Left lung (tissue), 10 donors: Measurements from ENCODE around the gene URM1. TPM values are rescaled to one million over a fixed set of nuclear protein-coding genes. Genes with fewer than 3 reads are reported as not detected.
A peak's percentile ranks its signal among the peaks of the same experiment; 100 is the strongest.
"Not testable (repeated sequence)": the region's sequence is repeated elsewhere in the genome, so short reads cannot be mapped to it uniquely, and the experiment has no call there.

Source experiments
- ATAC-seq: fragments of 200-7000 bp; cut with Tn5 transposase; one replicate; pipeline ENCODE4 v1.9.1; 2020; ENCODE audit warnings: moderate library complexity
- DNase-seq, 4 donors: peaks; one replicate each; pipeline ENCODE4 v3.0.0-alpha.2; 2013 to 2020
- H3K27ac ChIP-seq, 2 donors: fragments of 200-600 bp; sonication (generic) in 1 of 2; one replicate each; pipeline versions ENCODE4 v1.5.0 to v1.8.0; 2020 to 2021
- H3K27me3 ChIP-seq, 2 donors: fragments of 200-600 bp; sonication (generic) in 1 of 2; one replicate each; pipeline versions ENCODE4 v1.5.0 to v1.8.0; 2020 to 2021
- H3K36me3 ChIP-seq, 2 donors: fragments of 200-600 bp; sonication (generic) in 1 of 2; one replicate each; pipeline versions ENCODE4 v1.5.0 to v1.8.0; 2020 to 2021
- H3K4me1 ChIP-seq, 2 donors: fragments of 200-600 bp; one replicate each; pipeline ENCODE4 v1.8.0; 2021
- H3K4me3 ChIP-seq, 2 donors: fragments of 200-600 bp; sonication (generic) in 1 of 2; one replicate each; pipeline versions ENCODE4 v1.5.0 to v1.8.0; 2020 to 2021; ENCODE audit warnings: mild to moderate bottlenecking in 1 of 2
- H3K9me3 ChIP-seq, 2 donors: fragments of 200-600 bp; sonication (generic) in 1 of 2; one replicate each; pipeline versions ENCODE4 v1.5.0 to v1.8.0; 2020 to 2021
- intact Hi-C, 2 donors: fragments of 100-400 bp; cut with DNase I; formaldehyde crosslinking; loops; one replicate each; pipeline versions ENCODE4 v1.11.2 to v1.14.2; 2022
- polyA plus RNA-seq, 6 donors: library from polyadenylated mRNA; unstranded; fragments of 120-200 nt; gene quantifications; one replicate each; pipeline ENCODE4 v1.2.1, GENCODE V29; 2013; ENCODE audit not compliant: insufficient read length in 6 of 6
- total RNA-seq, 2 donors: library from RNA; stranded (reverse); fragmentation: NEBNext Ultra II Directional; extraction: Animal tissue kit (Norgen Biotek cat#: 25700); gene quantifications; one replicate each; pipeline ENCODE4 v1.2.1, GENCODE V29; 2021
- TF ChIP-seq, protein P1 (sequence below), 2 donors: fragments of 200-600 bp; sonication (generic) in 1 of 2; IDR thresholded peaks; one replicate each; pipeline versions ENCODE4 v1.5.0 to v1.8.0; 2021; ENCODE audit warnings: antibody characterized with exemption in 2 of 2
- donor health status: DM: no; HTN: yes; CAD: no.
- donor health status: DM: no; HTN: no; CAD: no.

URM1 gene
- total and polyA plus RNA-seq, 8 donors = 55.1 to 66.8 (median 59.7) TPM

DNA sequence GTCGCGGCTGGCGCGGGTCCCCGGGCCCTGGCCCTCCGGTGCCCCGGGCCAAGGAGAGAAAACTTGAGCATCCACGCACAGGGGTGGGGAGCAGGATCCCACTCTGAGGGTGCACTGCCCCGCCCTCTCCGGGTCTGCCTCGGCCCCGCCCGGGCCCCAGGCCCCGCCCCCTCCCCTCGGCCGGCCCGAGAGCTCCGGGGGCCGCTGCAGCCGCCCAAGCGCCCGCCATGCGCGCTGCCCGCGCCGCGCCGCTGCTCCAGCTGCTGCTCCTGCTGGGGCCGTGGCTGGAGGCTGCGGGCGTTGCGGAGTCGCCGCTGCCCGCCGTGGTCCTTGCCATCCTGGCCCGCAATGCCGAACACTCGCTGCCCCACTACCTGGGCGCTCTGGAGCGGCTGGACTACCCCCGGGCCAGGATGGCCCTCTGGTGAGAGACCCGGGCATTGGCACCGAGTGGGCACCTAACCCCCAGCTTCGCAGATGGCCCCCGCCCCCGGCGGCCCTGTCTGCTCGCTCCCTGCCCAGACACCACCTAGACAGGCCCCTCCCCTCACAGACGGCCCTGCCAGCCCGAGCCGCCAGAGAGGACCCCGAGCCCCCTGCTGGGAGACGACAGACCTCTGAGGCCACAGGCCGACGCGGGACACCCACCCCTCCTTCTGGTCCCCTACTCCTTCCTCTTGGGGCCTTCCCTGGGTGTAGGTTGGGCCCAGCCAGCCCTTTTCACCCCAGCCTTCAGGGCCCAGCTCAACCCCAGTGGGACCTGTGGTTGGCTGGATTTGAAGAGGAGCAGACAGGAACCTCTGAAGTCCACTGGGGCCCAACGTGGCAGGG, 49.7 kb downstream of the URM1 start, which contains the start of gene CERCAM:
TSS of gene CERCAM (plus strand) at position 207 of the 831 bp plus-strand sequence. CDS start at position 228, 21 bp downstream.
- TF ChIP-seq, protein P1, sequence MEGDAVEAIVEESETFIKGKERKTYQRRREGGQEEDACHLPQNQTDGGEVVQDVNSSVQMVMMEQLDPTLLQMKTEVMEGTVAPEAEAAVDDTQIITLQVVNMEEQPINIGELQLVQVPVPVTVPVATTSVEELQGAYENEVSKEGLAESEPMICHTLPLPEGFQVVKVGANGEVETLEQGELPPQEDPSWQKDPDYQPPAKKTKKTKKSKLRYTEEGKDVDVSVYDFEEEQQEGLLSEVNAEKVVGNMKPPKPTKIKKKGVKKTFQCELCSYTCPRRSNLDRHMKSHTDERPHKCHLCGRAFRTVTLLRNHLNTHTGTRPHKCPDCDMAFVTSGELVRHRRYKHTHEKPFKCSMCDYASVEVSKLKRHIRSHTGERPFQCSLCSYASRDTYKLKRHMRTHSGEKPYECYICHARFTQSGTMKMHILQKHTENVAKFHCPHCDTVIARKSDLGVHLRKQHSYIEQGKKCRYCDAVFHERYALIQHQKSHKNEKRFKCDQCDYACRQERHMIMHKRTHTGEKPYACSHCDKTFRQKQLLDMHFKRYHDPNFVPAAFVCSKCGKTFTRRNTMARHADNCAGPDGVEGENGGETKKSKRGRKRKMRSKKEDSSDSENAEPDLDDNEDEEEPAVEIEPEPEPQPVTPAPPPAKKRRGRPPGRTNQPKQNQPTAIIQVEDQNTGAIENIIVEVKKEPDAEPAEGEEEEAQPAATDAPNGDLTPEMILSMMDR (IDR thresholded peaks at IDR 0.05) = no peak
- intact Hi-C loops = no loop called here
- DNase-seq (peak in 3 of 4 donors; percentile 55 to 86 (median 72)), ATAC-seq (peak; percentile 90)
- Histone ChIP-seq H3K4me1 (peaks cover 14 to 26% of the 10 kb centered on the region in 2 donors), H3K27me3 (peaks cover 5 to 62% of the 10 kb centered on the region in 2 donors), H3K9me3 (no peaks in the 10 kb centered on the region), H3K4me3 (peak within 1 kb of the TSS; percentile 90 to 96), H3K27ac (peak within 1 kb of the TSS; percentile 15 to 54), H3K36me3 (no peaks in the 10 kb centered on the region)

DNA sequence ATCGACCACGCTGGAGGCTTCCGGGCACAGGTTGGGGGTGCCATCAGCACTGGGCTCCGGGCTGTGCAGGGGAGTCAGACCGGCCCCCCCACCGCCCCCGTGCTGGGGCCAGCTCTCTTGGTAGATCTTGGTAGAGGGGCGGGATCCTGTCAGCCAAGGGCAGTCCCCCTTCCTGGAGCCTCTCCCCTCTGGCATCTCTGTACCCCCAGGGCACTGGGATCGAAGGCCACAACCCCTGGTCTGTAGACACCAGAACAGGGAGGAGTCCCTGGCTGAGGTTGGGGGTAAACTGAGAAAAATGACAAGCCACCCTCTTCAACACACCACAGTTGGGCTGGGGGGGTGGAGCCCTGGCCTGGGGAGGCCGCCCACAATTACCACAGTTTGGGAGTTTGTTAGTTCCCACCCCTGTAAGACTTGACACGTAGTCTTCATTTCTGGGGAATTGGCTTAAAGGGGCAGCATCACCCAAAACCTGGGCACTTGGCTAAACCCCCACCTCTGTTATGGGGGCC, 50.4 kb downstream of the URM1 start:
- Histone ChIP-seq H3K4me1 (peaks cover 14 to 26% of the 10 kb centered on the region in 2 donors), H3K36me3 (no peaks in the 10 kb centered on the region), H3K27me3 (peaks cover 5 to 55% of the 10 kb centered on the region in 2 donors), H3K27ac (peak overlapping the region in 1 of 2 donors; percentile 48), H3K9me3 (no peaks in the 10 kb centered on the region), H3K4me3 (peak overlapping the region; percentile 90 to 96)
- TF ChIP-seq, protein P1 (IDR thresholded peaks at IDR 0.05) = no peak
- DNase-seq = no peak
- intact Hi-C loops = no loop called here
- peak; percentile 5 for ATAC-seq

DNA sequence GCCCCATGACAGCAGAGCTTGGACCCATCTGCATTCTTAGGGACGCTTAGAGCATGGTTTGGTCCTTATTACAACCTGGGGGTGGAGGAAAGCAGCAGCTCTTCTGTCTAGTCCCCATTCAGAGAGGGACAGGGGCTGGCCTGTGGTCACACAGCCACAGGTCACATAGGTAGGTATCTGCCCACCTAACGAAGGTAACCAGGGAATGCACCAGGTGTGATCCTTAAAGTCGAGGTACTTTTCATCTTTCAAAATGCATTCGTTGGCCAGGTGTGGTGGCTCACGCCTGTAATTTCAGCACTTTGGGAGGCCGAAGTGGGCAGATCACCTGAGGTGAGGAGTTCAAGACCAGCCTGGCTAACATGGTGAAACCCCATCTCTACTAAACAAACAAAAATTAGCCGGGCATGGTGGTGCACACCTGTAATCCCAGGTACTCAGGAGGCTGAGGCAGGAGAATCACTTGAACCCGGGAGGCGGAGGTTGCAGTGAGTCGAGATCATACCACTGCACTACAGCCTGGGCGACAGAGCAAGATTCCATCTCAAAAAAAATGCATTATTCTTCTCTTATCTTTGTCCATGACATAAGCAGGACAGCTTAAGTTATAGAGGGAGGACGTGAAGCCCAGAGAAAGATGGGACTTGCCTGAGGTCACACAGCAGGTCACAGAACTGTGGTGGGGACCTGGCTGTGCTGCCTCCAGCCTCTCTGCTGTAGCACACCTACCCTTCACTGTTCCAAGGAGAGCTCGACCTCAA, 51.0 kb downstream of the URM1 start:
- ATAC-seq, DNase-seq, H3K36me3 ChIP-seq, H3K27ac ChIP-seq, intact Hi-C loops, H3K9me3 ChIP-seq: not testable (repeated sequence)
- peak overlapping the region in 1 of 2 donors; percentile 96 for H3K4me3 ChIP-seq
- peaks cover 14 to 26% of the 10 kb centered on the region in 2 donors for H3K4me1 ChIP-seq
- peaks cover 5 to 49% of the 10 kb centered on the region in 2 donors for H3K27me3 ChIP-seq

DNA sequence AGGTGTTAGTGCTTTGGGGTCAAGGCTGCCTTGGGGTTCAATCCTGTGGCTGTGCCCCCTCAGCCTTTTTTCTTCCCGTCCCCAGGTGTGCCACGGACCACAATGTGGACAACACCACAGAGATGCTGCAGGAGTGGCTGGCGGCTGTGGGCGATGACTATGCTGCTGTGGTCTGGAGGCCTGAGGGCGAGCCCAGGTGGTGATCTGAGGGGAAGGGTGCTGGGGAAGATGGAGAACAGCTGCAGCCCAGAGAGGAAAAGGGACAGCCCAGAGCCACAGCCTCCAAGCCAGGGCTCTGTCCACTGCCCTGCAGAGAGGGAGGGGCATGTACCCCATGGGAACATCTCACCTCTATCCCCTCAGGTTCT, 51.6 kb downstream of the URM1 start:
- Histone ChIP-seq H3K27ac (no peak overlapping the region), H3K4me1 (peaks cover 14 to 26% of the 10 kb centered on the region in 2 donors), H3K27me3 (peaks cover 5 to 43% of the 10 kb centered on the region in 2 donors), H3K4me3 (no peak overlapping the region), H3K36me3 (no peaks in the 10 kb centered on the region), H3K9me3 (no peaks in the 10 kb centered on the region)
- TF ChIP-seq, protein P1 (IDR thresholded peaks at IDR 0.05) = no peak
- DNase-seq (no peak), ATAC-seq (no peak)
- intact Hi-C loops = no loop called here

DNA sequence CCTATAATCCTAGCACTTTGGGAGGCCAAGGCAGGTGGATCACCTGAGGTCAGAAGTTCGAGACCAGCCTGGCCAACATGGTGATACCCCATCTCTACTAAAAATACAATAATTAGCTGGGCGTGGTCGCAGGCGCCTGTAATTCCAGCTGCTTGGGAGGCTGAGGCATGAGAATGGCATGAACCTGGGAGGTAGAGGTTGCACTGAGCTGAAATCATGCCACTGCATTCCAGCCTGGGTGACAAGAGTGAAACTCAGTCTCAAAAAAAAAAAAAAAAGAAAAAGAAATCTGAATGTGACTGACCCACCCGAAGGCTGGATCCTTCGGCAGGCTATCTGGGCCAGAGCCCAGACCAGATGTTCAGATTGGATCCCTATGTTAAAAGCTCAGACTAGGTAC, 52.2 kb downstream of the URM1 start:
- Histone ChIP-seq H3K27me3 (peaks cover 5 to 37% of the 10 kb centered on the region in 2 donors), H3K4me1 (peaks cover 14 to 26% of the 10 kb centered on the region in 2 donors)
- H3K27ac ChIP-seq, H3K36me3 ChIP-seq, DNase-seq, H3K4me3 ChIP-seq, intact Hi-C loops, H3K9me3 ChIP-seq, ATAC-seq: not testable (repeated sequence)
